ENCODE results near the gene DGKG. TPM values are rescaled to one million over a fixed set of nuclear protein-coding genes. Genes with fewer than 3 reads are reported as not detected.

Gene DGKG
- polyA plus RNA-seq, 1 donor (not counting 4 experiments of a cell fraction or from before 2014, with no cell fraction given): 0.22 TPM

GRCh38 chr3:186234152-186234551 is 127.9 kb downstream of the DGKG start:
- no peak for DNase-seq (ENCODE audit: low read depth, low spot score)
- Histone ChIP-seq H3K4me2 (ENCODE audit: control insufficient read depth, extremely low read depth, insufficient read depth, low read depth, low read length) (no peak overlapping the region), H3K27me3 (ENCODE audit: control insufficient read depth, extremely low read depth, insufficient read depth, low read length) (peaks cover 5% of the 10 kb centered on the region), H3K9me3 (ENCODE audit: control insufficient read depth, low read depth, low read length) (no peaks in the 10 kb centered on the region), H2AFZ (ENCODE audit: control insufficient read depth, low read length) (no peak overlapping the region), H3K9ac (ENCODE audit: control insufficient read depth, extremely low read depth, insufficient read depth, low read length) (no peak overlapping the region), H3K9me1 (ENCODE audit: control insufficient read depth, extremely low read depth, insufficient read depth, low read length) (no peaks in the 10 kb centered on the region), H3K79me2 (ENCODE audit: control insufficient read depth, insufficient read depth, low read length) (no peaks in the 10 kb centered on the region), H3K4me1 (ENCODE audit: control insufficient read depth, extremely low read depth, insufficient read depth, low read length) (no peaks in the 10 kb centered on the region), H3K36me3 (ENCODE audit: control insufficient read depth in 2 of 2, extremely low read depth in 1 of 2, insufficient read depth in 2 of 2, low read length in 2 of 2) (no peaks in the 10 kb centered on the region), H4K20me1 (ENCODE audit: control insufficient read depth, extremely low read depth, insufficient read depth, low read length) (no peaks in the 10 kb centered on the region), H3K27ac (ENCODE audit: control insufficient read depth, insufficient read depth, low read length) (no peak overlapping the region), H3K4me3 (ENCODE audit: control insufficient read depth in 2 of 3, extremely low read depth in 1 of 3, insufficient read depth in 2 of 3, low read depth in 1 of 3, low read length in 3 of 3) (no peak overlapping the region)
- dilution Hi-C loops (cut with MboI; ENCODE audit: extremely low pct_ligation_motif_present, low sequenced_read_pairs): no loop called here
- no peak for FAIRE-seq
- no peak for TF ChIP-seq EZH2 (IDR thresholded peaks at IDR 0.05; ENCODE audit: low read length)
- TF ChIP-seq, protein P1, sequence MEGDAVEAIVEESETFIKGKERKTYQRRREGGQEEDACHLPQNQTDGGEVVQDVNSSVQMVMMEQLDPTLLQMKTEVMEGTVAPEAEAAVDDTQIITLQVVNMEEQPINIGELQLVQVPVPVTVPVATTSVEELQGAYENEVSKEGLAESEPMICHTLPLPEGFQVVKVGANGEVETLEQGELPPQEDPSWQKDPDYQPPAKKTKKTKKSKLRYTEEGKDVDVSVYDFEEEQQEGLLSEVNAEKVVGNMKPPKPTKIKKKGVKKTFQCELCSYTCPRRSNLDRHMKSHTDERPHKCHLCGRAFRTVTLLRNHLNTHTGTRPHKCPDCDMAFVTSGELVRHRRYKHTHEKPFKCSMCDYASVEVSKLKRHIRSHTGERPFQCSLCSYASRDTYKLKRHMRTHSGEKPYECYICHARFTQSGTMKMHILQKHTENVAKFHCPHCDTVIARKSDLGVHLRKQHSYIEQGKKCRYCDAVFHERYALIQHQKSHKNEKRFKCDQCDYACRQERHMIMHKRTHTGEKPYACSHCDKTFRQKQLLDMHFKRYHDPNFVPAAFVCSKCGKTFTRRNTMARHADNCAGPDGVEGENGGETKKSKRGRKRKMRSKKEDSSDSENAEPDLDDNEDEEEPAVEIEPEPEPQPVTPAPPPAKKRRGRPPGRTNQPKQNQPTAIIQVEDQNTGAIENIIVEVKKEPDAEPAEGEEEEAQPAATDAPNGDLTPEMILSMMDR (optimal IDR thresholded peaks at IDR 0.05 in 1 of 3, IDR thresholded peaks at IDR 0.05 in 1 of 3, conservative IDR thresholded peaks at IDR 0.05 in 1 of 3; ENCODE audit: extremely low read depth in 1 of 3, insufficient read depth in 2 of 3, low read length in 3 of 3): no peak

DNA sequence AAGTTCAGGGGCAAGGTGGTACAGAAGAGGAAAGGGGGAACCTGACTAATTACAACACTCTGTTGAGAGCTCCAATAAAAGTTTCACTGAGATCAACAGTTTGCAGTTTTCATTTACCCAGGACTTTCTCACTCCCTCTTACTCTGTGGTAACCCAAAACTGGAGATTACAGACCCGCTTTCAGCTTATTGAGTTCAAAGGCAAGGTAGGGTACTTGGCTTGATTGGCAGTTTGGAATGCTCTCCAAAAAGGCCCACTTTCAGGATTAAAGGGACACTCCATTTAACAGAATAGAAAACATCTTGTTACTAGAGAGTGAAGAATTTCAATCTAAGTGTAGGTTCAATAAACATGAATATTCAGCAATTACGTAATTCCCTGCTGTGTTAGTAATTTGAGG is 135.6 kb downstream of the DGKG start:
- no peaks in the 10 kb centered on the region for H3K4me1 ChIP-seq (ENCODE audit: control insufficient read depth, extremely low read depth, insufficient read depth, low read length)
- H3K4me2 ChIP-seq (ENCODE audit: control insufficient read depth, extremely low read depth, insufficient read depth, low read depth, low read length): no peak overlapping the region
- H3K9ac ChIP-seq (ENCODE audit: control insufficient read depth, extremely low read depth, insufficient read depth, low read length): no peak overlapping the region
- H3K9me1 ChIP-seq (ENCODE audit: control insufficient read depth, extremely low read depth, insufficient read depth, low read length): no peaks in the 10 kb centered on the region
- dilution Hi-C loops (cut with MboI; ENCODE audit: extremely low pct_ligation_motif_present, low sequenced_read_pairs): no loop called here
- FAIRE-seq (no peak), DNase-seq (ENCODE audit: low read depth, low spot score) (no peak)
- peaks cover 14% of the 10 kb centered on the region for H3K27me3 ChIP-seq (ENCODE audit: control insufficient read depth, extremely low read depth, insufficient read depth, low read length)
- no peaks in the 10 kb centered on the region for H3K36me3 ChIP-seq (ENCODE audit: control insufficient read depth in 2 of 2, extremely low read depth in 1 of 2, insufficient read depth in 2 of 2, low read length in 2 of 2)
- no peak for TF ChIP-seq EZH2 (IDR thresholded peaks at IDR 0.05; ENCODE audit: low read length)
- TF ChIP-seq, protein P1 (optimal IDR thresholded peaks at IDR 0.05 in 1 of 3, IDR thresholded peaks at IDR 0.05 in 1 of 3, conservative IDR thresholded peaks at IDR 0.05 in 1 of 3; ENCODE audit: extremely low read depth in 1 of 3, insufficient read depth in 2 of 3, low read length in 3 of 3): no peak
- H3K27ac ChIP-seq (ENCODE audit: control insufficient read depth, insufficient read depth, low read length): no peak overlapping the region
- H3K9me3 ChIP-seq (ENCODE audit: control insufficient read depth, low read depth, low read length): no peaks in the 10 kb centered on the region
- no peak overlapping the region for H3K4me3 ChIP-seq (ENCODE audit: control insufficient read depth in 2 of 3, extremely low read depth in 1 of 3, insufficient read depth in 2 of 3, low read depth in 1 of 3, low read length in 3 of 3)
- no peaks in the 10 kb centered on the region for H3K79me2 ChIP-seq (ENCODE audit: control insufficient read depth, insufficient read depth, low read length)
- no peak overlapping the region for H2AFZ ChIP-seq (ENCODE audit: control insufficient read depth, low read length)
- H4K20me1 ChIP-seq (ENCODE audit: control insufficient read depth, extremely low read depth, insufficient read depth, low read length): no peaks in the 10 kb centered on the region

All from keratinocyte (primary cell).